ENCODE results near the gene POLR2J. TPM values are rescaled to one million over a fixed set of nuclear protein-coding genes. Genes with fewer than 3 reads are reported as not detected.

The POLR2J gene
- total and polyA plus RNA-seq, 10 of the 15 experiments (the other 5 are each of a cell fraction or from before 2014, with no cell fraction given) = 16.4 to 119 (median 77.4) TPM

DNA sequence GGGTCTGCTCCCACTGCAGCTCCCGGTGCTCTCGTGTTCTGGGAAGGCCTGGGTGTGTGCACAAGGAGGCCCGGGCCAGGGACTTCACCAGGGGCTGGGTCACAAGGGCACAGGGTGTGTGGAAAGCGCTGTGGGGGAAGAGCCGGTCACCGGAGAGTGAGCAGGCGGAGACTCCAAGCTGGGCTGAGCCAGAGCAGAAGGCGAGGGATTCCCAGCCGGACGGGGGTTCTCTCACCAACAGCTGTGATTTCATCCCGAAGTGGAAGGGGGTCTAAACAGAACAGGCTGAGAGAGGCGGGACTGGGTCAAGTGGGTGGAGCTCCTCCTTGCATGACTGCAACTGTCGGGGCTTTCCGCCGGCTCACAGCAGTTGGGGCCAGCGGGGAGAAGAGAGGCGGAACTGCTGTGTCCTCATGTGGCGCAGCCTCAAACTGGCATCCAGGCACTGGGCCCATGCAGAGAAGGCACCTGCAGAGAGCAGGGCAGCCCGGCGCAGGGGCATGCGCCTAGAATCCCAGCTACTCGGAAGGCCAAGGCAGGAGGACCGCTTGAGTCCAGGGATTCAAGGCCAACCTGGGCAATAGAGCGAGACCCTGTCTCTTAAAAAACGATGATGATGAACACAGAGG lies 53.0 kb downstream of the POLR2J start (continued):
- TF ChIP-seq, protein P1, sequence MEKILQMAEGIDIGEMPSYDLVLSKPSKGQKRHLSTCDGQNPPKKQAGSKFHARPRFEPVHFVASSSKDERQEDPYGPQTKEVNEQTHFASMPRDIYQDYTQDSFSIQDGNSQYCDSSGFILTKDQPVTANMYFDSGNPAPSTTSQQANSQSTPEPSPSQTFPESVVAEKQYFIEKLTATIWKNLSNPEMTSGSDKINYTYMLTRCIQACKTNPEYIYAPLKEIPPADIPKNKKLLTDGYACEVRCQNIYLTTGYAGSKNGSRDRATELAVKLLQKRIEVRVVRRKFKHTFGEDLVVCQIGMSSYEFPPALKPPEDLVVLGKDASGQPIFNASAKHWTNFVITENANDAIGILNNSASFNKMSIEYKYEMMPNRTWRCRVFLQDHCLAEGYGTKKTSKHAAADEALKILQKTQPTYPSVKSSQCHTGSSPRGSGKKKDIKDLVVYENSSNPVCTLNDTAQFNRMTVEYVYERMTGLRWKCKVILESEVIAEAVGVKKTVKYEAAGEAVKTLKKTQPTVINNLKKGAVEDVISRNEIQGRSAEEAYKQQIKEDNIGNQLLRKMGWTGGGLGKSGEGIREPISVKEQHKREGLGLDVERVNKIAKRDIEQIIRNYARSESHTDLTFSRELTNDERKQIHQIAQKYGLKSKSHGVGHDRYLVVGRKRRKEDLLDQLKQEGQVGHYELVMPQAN (conservative IDR thresholded peaks at IDR 0.05) = peak; percentile 48; the same call in 1 of the 2 replicates
- TF ChIP-seq MXI1 (IDR thresholded peaks at IDR 0.05; ENCODE audit: low read depth, low read length) = no peak
- TF ChIP-seq, protein P2, sequence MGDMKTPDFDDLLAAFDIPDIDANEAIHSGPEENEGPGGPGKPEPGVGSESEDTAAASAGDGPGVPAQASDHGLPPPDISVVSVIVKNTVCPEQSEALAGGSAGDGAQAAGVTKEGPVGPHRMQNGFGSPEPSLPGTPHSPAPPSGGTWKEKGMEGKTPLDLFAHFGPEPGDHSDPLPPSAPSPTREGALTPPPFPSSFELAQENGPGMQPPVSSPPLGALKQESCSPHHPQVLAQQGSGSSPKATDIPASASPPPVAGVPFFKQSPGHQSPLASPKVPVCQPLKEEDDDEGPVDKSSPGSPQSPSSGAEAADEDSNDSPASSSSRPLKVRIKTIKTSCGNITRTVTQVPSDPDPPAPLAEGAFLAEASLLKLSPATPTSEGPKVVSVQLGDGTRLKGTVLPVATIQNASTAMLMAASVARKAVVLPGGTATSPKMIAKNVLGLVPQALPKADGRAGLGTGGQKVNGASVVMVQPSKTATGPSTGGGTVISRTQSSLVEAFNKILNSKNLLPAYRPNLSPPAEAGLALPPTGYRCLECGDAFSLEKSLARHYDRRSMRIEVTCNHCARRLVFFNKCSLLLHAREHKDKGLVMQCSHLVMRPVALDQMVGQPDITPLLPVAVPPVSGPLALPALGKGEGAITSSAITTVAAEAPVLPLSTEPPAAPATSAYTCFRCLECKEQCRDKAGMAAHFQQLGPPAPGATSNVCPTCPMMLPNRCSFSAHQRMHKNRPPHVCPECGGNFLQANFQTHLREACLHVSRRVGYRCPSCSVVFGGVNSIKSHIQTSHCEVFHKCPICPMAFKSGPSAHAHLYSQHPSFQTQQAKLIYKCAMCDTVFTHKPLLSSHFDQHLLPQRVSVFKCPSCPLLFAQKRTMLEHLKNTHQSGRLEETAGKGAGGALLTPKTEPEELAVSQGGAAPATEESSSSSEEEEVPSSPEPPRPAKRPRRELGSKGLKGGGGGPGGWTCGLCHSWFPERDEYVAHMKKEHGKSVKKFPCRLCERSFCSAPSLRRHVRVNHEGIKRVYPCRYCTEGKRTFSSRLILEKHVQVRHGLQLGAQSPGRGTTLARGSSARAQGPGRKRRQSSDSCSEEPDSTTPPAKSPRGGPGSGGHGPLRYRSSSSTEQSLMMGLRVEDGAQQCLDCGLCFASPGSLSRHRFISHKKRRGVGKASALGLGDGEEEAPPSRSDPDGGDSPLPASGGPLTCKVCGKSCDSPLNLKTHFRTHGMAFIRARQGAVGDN (IDR thresholded peaks at IDR 0.05) = peak; percentile 74
- no peak for TF ChIP-seq MEF2B (IDR thresholded peaks at IDR 0.05; ENCODE audit: partially characterized antibody, poor library complexity, severe bottlenecking)
- no peak for TF ChIP-seq RUNX3 (IDR thresholded peaks at IDR 0.05; ENCODE audit: low read length)
- no peak for TF ChIP-seq SREBF2 (IDR thresholded peaks at IDR 0.05; ENCODE audit: low read length)
- TF ChIP-seq, protein P3, sequence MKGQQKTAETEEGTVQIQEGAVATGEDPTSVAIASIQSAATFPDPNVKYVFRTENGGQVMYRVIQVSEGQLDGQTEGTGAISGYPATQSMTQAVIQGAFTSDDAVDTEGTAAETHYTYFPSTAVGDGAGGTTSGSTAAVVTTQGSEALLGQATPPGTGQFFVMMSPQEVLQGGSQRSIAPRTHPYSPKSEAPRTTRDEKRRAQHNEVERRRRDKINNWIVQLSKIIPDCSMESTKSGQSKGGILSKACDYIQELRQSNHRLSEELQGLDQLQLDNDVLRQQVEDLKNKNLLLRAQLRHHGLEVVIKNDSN (IDR thresholded peaks at IDR 0.05; ENCODE audit: borderline replicate concordance, extremely low read length, insufficient read depth, low read depth, low read length) = no peak
- TF ChIP-seq EZH2 (IDR thresholded peaks at IDR 0.05; ENCODE audit: borderline replicate concordance, control insufficient read depth, low read depth, low read length) = no peak
- TF ChIP-seq JUNB (IDR thresholded peaks at IDR 0.05) = no peak
- no peak for TF ChIP-seq NRF1 (conservative IDR thresholded peaks at IDR 0.05; ENCODE audit: low read depth, low read length)
- TF ChIP-seq ZNF207 (IDR thresholded peaks at IDR 0.05; ENCODE audit: borderline replicate concordance) = no peak; the same call in 1 of the 2 replicates
- peak; percentile 89 for TF ChIP-seq NR2F1 (conservative IDR thresholded peaks at IDR 0.05)
- TF ChIP-seq EP300 (IDR thresholded peaks at IDR 0.05; ENCODE audit: borderline replicate concordance in 1 of 2, control insufficient read depth in 1 of 2, low read depth in 2 of 2, low read length in 2 of 2) = peak; percentile 78 to 86; a peak in 3 of 4 replicates
- TF ChIP-seq, protein P4, sequence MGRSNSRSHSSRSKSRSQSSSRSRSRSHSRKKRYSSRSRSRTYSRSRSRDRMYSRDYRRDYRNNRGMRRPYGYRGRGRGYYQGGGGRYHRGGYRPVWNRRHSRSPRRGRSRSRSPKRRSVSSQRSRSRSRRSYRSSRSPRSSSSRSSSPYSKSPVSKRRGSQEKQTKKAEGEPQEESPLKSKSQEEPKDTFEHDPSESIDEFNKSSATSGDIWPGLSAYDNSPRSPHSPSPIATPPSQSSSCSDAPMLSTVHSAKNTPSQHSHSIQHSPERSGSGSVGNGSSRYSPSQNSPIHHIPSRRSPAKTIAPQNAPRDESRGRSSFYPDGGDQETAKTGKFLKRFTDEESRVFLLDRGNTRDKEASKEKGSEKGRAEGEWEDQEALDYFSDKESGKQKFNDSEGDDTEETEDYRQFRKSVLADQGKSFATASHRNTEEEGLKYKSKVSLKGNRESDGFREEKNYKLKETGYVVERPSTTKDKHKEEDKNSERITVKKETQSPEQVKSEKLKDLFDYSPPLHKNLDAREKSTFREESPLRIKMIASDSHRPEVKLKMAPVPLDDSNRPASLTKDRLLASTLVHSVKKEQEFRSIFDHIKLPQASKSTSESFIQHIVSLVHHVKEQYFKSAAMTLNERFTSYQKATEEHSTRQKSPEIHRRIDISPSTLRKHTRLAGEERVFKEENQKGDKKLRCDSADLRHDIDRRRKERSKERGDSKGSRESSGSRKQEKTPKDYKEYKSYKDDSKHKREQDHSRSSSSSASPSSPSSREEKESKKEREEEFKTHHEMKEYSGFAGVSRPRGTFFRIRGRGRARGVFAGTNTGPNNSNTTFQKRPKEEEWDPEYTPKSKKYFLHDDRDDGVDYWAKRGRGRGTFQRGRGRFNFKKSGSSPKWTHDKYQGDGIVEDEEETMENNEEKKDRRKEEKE (IDR thresholded peaks at IDR 0.05) = no peak
- TF ChIP-seq SMAD1 (IDR thresholded peaks at IDR 0.05; ENCODE audit: low read depth, partially characterized antibody) = peak; percentile 74
- TF ChIP-seq, protein P5, sequence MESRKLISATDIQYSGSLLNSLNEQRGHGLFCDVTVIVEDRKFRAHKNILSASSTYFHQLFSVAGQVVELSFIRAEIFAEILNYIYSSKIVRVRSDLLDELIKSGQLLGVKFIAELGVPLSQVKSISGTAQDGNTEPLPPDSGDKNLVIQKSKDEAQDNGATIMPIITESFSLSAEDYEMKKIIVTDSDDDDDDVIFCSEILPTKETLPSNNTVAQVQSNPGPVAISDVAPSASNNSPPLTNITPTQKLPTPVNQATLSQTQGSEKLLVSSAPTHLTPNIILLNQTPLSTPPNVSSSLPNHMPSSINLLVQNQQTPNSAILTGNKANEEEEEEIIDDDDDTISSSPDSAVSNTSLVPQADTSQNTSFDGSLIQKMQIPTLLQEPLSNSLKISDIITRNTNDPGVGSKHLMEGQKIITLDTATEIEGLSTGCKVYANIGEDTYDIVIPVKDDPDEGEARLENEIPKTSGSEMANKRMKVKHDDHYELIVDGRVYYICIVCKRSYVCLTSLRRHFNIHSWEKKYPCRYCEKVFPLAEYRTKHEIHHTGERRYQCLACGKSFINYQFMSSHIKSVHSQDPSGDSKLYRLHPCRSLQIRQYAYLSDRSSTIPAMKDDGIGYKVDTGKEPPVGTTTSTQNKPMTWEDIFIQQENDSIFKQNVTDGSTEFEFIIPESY (IDR thresholded peaks at IDR 0.05) = no peak
- TF ChIP-seq ZNF24 (IDR thresholded peaks at IDR 0.05) = no peak
